ENCODE results near the gene TCF7.

The TCF7 gene

GRCh38 chr5:134090522-134090921 is 24.0 kb upstream of the TCF7 start:
- DNase-seq (ENCODE audit: low read depth, low spot score) = no peak

GRCh38 chr5:134091626-134092121 is 22.8 kb upstream of the TCF7 start:
- no peak for DNase-seq (ENCODE audit: low read depth, low spot score)

GRCh38 chr5:134092875-134093274 is 21.6 kb upstream of the TCF7 start:
- DNase-seq (ENCODE audit: low read depth, low spot score) = no peak

GRCh38 chr5:134093351-134093750 is 21.1 kb upstream of the TCF7 start:
- DNase-seq (ENCODE audit: low read depth, low spot score) = no peak

- DNase-seq (ENCODE audit: low read depth, low spot score) = no peak
These were observed 19.2 kb upstream of the TCF7 start for GRCh38 chr5:134095293-134095692.

GRCh38 chr5:134095887-134096589 is 18.4 kb upstream of the TCF7 start:
- no peak for DNase-seq (ENCODE audit: low read depth, low spot score)

- DNase-seq (ENCODE audit: low read depth, low spot score) = no peak
These were observed 17.2 kb upstream of the TCF7 start for GRCh38 chr5:134097211-134097749.

- DNase-seq (ENCODE audit: low read depth, low spot score) = no peak
These were observed 15.8 kb upstream of the TCF7 start for GRCh38 chr5:134098690-134099089.

GRCh38 chr5:134099288-134099872 is 15.1 kb upstream of the TCF7 start:
- DNase-seq (ENCODE audit: low read depth, low spot score) = no peak

GRCh38 chr5:134099939-134100282 is 14.6 kb upstream of the TCF7 start:
- no peak for DNase-seq (ENCODE audit: low read depth, low spot score)

GRCh38 chr5:134100283-134101091 is 14.0 kb upstream of the TCF7 start:
- DNase-seq (ENCODE audit: low read depth, low spot score) = no peak

- DNase-seq (ENCODE audit: low read depth, low spot score) = no peak
These were observed 12.6 kb upstream of the TCF7 start for GRCh38 chr5:134101686-134102439.

GRCh38 chr5:134103397-134103796 is 11.1 kb upstream of the TCF7 start:
- DNase-seq (ENCODE audit: low read depth, low spot score) = no peak

- DNase-seq (ENCODE audit: low read depth, low spot score) = no peak
These were observed 10.4 kb upstream of the TCF7 start for GRCh38 chr5:134103998-134104654.

- no peak for DNase-seq (ENCODE audit: low read depth, low spot score)
These were observed 7.3 kb upstream of the TCF7 start for GRCh38 chr5:134106991-134107701.

GRCh38 chr5:134107779-134108178 is 6.7 kb upstream of the TCF7 start:
- no peak for DNase-seq (ENCODE audit: low read depth, low spot score)

- no peak for DNase-seq (ENCODE audit: low read depth, low spot score)
These were observed 4.1 kb upstream of the TCF7 start for GRCh38 chr5:134110382-134110781.

GRCh38 chr5:134111741-134112647 is 2.5 kb upstream of the TCF7 start:
- DNase-seq (ENCODE audit: low read depth, low spot score) = no peak

- no peak for DNase-seq (ENCODE audit: low read depth, low spot score)
These were observed 1.6 kb upstream of the TCF7 start for GRCh38 chr5:134112726-134113362.
